ENCODE measurements around the gene ZNF407.

DNA sequence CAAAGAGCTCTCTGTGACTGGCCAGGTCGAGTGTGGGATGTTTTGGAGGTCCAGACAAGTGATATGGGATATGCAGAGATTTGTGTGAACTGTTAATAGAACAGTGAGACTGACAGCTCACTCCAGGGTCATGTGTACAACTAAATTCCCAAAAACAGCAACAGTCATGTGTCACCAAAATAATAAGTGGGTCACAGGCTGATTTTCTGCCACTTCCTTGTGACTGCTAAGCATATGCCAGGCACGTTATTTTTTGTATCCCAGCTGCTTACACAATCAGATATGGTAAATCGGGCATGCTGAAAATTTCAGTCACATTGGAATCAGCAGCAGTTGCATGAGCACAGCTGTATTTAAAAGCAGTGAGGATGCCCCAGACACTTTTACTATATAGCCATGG is 412.6 kb downstream of the ZNF407 start:
- TF ChIP-seq ZNF704 (tag by site-specific recombination; IDR thresholded peaks at IDR 0.05) (no peak), SCRT1 (tag by site-specific recombination; IDR thresholded peaks at IDR 0.05; ENCODE audit: borderline replicate concordance) (no peak), ZNF274 (IDR thresholded peaks at IDR 0.05; ENCODE audit: low read length) (no peak), ZNF274 (tag by site-specific recombination; IDR thresholded peaks at IDR 0.05; ENCODE audit: borderline replicate concordance) (no peak), MZF1 (tag by site-specific recombination; IDR thresholded peaks at IDR 0.05; ENCODE audit: borderline replicate concordance) (no peak), ZNF121 (tag by site-specific recombination; IDR thresholded peaks at IDR 0.05) (no peak)
- TF ChIP-seq, protein P1, sequence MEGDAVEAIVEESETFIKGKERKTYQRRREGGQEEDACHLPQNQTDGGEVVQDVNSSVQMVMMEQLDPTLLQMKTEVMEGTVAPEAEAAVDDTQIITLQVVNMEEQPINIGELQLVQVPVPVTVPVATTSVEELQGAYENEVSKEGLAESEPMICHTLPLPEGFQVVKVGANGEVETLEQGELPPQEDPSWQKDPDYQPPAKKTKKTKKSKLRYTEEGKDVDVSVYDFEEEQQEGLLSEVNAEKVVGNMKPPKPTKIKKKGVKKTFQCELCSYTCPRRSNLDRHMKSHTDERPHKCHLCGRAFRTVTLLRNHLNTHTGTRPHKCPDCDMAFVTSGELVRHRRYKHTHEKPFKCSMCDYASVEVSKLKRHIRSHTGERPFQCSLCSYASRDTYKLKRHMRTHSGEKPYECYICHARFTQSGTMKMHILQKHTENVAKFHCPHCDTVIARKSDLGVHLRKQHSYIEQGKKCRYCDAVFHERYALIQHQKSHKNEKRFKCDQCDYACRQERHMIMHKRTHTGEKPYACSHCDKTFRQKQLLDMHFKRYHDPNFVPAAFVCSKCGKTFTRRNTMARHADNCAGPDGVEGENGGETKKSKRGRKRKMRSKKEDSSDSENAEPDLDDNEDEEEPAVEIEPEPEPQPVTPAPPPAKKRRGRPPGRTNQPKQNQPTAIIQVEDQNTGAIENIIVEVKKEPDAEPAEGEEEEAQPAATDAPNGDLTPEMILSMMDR (tag by site-specific recombination; IDR thresholded peaks at IDR 0.05): no peak

Data from HEK293 (cell line).